ENCODE results near the gene FRMD4B.

Gene FRMD4B

DNA sequence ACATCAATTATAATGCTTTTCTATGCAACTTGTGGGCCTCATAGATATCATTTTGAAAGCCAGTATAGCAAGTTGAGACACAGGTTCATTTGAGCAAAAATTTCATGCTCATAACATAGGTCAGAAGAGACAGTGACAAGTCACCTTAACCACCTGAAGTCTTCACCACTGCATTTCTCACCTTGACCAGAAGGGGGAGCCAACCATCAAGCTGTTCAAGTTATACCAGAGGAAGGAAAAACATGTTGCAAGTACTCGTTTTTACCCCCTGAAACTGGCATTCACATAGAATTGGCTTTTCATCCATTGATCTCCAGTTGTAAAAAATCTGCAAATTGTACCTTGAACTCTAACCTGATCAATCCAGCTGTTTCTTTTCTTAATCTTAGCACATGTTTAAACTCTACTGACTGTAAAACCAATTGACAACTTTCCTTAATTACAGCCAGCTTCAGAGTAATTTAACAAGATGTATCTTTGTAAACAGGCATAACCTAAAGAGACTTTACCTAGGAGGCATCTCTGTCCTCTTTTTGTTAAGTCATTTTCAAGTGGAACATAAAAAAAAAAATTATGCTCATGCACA is 264.9 kb downstream of the FRMD4B start:
- peak; percentile 70 to 75 for DNase-seq
